A673 (cell line): ENCODE results near the gene CCDC24. TPM values are rescaled to one million over a fixed set of nuclear protein-coding genes. Genes with fewer than 3 reads are reported as not detected.

ENCODE experiments used
- BruUV-seq: library from RNA; stranded (reverse); fragments of 400-500 nt; replicated peaks from 2 replicates; lab custom pipeline; 2021; lab: Mats Ljungman, UMichigan
- CTCF ChIA-PET: fragments of 300-600 bp; sonication (Branson Sonifier 250); formaldehyde crosslinking; loops from one replicate; lab custom pipeline; 2022; ENCODE audit warnings: antibody characterized with exemption; lab: Charles Lee
- POLR2A ChIA-PET: fragments of 300-600 bp; sonication (Branson Sonifier 250); formaldehyde crosslinking; loops from one replicate; lab custom pipeline; 2022; ENCODE audit warnings: antibody characterized with exemption; ENCODE audit not compliant: low non-redundant PET; lab: Charles Lee
- DNase-seq: peaks from one replicate; pipeline ENCODE4 v3.0.0-alpha.2; 2015; ENCODE audit warnings: low spot score
- H3K27ac ChIP-seq: fragments of 200-600 bp; sonication (generic); 2 replicates; pipeline ENCODE4 v1.5.1; 2016; ENCODE audit warnings: mixed run types, low read depth, mild to moderate bottlenecking, mixed read lengths, antibody characterized with exemption, low read length; ENCODE audit not compliant: poor library complexity, severe bottlenecking
- H3K27me3 ChIP-seq: fragments of 200-600 bp; sonication (generic); replicated peaks from 2 replicates; pipeline ENCODE4 v1.6.1; 2017; ENCODE audit warnings: mixed run types, low read depth, mild to moderate bottlenecking, mixed read lengths, antibody characterized with exemption, low read length; ENCODE audit not compliant: insufficient read depth, poor library complexity
- H3K36me3 ChIP-seq: fragments of 200-600 bp; sonication (generic); 2 replicates; pipeline ENCODE4 v1.6.1; 2016; ENCODE audit warnings: mixed run types, mild to moderate bottlenecking, mixed read lengths, antibody characterized with exemption, low read length; ENCODE audit not compliant: insufficient read depth, poor library complexity, severe bottlenecking
- H3K4me1 ChIP-seq: fragments of 200-600 bp; sonication (generic); 2 replicates; pipeline ENCODE4 v1.6.1; 2017; ENCODE audit warnings: mixed run types, mild to moderate bottlenecking, mixed read lengths, antibody characterized with exemption, low read length; ENCODE audit not compliant: insufficient read depth, poor library complexity, severe bottlenecking
- H3K4me3 ChIP-seq: fragments of 200-600 bp; sonication (generic); 2 replicates; pipeline ENCODE4 v1.5.1; 2016; ENCODE audit warnings: low read depth, mixed run types, mild to moderate bottlenecking, mixed read lengths, low read length; ENCODE audit not compliant: poor library complexity, severe bottlenecking
- H3K9me3 ChIP-seq: fragments of 200-600 bp; sonication (generic); 2 replicates; pipeline ENCODE4 v1.6.1; 2016; ENCODE audit warnings: mixed run types, low read depth, mild to moderate bottlenecking, mixed read lengths, antibody characterized with exemption, low read length; ENCODE audit not compliant: poor library complexity, severe bottlenecking
- EZH2 ChIP-seq: fragments of 200-600 bp; sonication (generic); IDR thresholded peaks from 2 replicates; pipeline ENCODE4 v1.6.1; 2017; ENCODE audit warnings: borderline replicate concordance, low read depth, mild to moderate bottlenecking, mixed read lengths, antibody characterized with exemption, low read length; ENCODE audit not compliant: poor library complexity, severe bottlenecking
- intact Hi-C: fragments of 100-400 bp; cut with micrococcal nuclease; formaldehyde crosslinking; loops from one replicate; pipeline ENCODE4 v1.10.0; 2022; ENCODE audit not compliant: unreplicated experiment
- total RNA-seq: library from RNA; stranded (reverse); gene quantifications from 2 replicates; pipeline ENCODE4 v1.2.3, GENCODE V29; 2021
- TF ChIP-seq, protein P1 (sequence below): fragments of 300-800, 200-600 bp; sonication (generic); conservative IDR thresholded peaks from 2 replicates; pipeline ENCODE4 v1.5.1; 2017; ENCODE audit warnings: low read depth, mild to moderate bottlenecking, antibody characterized with exemption, low read length, moderate library complexity, mixed read lengths

CCDC24 gene
- total RNA-seq, 1 experiment from 2014 or later: 5.6 TPM

DNA sequence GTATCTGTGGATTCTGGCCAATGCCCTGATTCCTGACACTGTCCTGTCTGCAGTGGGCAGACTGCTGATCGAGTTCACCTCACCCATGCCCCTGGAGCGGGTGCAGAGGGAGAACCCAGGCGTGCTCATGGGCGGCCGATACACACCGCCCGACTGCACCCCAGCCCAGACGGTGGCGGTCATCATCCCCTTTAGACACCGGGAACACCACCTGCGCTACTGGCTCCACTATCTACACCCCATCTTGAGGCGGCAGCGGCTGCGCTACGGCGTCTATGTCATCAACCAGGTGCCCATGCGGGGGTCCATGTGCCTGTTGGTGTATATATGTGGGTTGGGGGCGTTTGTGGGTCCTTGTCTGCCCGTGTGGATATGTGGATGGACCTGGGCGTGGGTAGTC, 9.8 kb upstream of the CCDC24 start:
- ChIA-PET CTCF (no interaction called here), POLR2A (no interaction called here)
- H3K4me1 ChIP-seq: peaks cover 17% of the 10 kb centered on the region
- no TSS peak for BruUV-seq
- H3K27me3 ChIP-seq: no peaks in the 10 kb centered on the region
- TF ChIP-seq EZH2: no peak
- TF ChIP-seq, protein P1, sequence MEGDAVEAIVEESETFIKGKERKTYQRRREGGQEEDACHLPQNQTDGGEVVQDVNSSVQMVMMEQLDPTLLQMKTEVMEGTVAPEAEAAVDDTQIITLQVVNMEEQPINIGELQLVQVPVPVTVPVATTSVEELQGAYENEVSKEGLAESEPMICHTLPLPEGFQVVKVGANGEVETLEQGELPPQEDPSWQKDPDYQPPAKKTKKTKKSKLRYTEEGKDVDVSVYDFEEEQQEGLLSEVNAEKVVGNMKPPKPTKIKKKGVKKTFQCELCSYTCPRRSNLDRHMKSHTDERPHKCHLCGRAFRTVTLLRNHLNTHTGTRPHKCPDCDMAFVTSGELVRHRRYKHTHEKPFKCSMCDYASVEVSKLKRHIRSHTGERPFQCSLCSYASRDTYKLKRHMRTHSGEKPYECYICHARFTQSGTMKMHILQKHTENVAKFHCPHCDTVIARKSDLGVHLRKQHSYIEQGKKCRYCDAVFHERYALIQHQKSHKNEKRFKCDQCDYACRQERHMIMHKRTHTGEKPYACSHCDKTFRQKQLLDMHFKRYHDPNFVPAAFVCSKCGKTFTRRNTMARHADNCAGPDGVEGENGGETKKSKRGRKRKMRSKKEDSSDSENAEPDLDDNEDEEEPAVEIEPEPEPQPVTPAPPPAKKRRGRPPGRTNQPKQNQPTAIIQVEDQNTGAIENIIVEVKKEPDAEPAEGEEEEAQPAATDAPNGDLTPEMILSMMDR: no peak
- intact Hi-C loops: no loop called here
- no peak overlapping the region for H3K27ac ChIP-seq
- no peaks in the 10 kb centered on the region for H3K9me3 ChIP-seq
- H3K4me3 ChIP-seq: no peak overlapping the region
- DNase-seq: no peak
- peaks cover 38% of the 10 kb centered on the region for H3K36me3 ChIP-seq

DNA sequence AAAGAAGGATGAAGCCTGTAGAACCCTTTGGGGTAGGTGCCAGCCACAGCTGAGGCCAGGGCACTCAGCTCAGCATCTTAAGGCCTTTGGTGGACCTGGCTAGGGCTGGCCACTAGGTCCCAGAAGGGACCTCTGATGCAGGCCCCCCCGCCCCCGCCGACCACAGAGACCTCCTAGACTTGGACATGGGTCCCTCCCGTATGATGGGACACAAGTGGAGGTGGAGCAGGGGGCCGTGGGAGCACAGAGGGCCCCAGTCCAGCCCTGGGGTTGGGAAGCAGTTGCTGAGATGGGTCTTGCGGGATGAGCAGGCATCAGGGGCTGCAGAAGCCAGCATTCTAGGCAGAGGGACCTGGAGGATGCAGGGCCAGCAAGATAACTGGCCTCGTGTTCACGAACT, 9.2 kb upstream of the CCDC24 start:
- H3K9me3 ChIP-seq: no peaks in the 10 kb centered on the region
- TF ChIP-seq, protein P1: no peak
- no peak for TF ChIP-seq EZH2
- intact Hi-C loops: no loop called here
- no TSS peak for BruUV-seq
- H3K4me3 ChIP-seq: no peak overlapping the region
- no peak for DNase-seq
- ChIA-PET CTCF (no interaction called here), POLR2A (no interaction called here)
- H3K4me1 ChIP-seq: peaks cover 15% of the 10 kb centered on the region
- H3K27ac ChIP-seq: peak overlapping the region; percentile 28
- peaks cover 34% of the 10 kb centered on the region for H3K36me3 ChIP-seq
- H3K27me3 ChIP-seq: no peaks in the 10 kb centered on the region

DNA sequence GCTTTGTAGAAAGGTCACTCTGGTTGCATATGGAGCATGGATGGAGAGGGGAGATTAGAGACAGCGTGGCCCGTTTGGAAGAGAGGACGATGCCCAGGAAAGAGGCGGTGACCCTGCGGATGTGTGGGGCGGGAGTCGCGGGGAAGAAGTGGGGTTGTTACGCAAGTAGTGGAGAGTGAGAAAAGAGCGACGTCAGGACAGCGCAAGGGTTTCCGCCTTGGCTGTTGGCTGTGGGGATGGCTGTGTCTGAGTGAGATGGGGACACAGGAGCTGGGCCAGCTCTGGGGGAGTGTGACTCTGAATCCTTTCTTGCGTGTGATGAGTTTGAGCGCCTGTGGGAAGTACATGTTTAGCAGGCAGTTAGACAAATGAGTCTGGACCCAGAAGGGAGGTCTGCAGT, 8.6 kb upstream of the CCDC24 start:
- Histone ChIP-seq H3K4me1 (peaks cover 10% of the 10 kb centered on the region), H3K36me3 (peaks cover 30% of the 10 kb centered on the region), H3K4me3 (no peak overlapping the region), H3K9me3 (no peaks in the 10 kb centered on the region), H3K27ac (no peak overlapping the region), H3K27me3 (no peaks in the 10 kb centered on the region)
- ChIA-PET CTCF (no interaction called here), POLR2A (no interaction called here)
- intact Hi-C loops: no loop called here
- no TSS peak for BruUV-seq
- DNase-seq: no peak
- no peak for TF ChIP-seq EZH2
- TF ChIP-seq, protein P1: no peak
